D341Med (cell line): ENCODE measurements around the gene ARHGEF37.
"Not testable (repeated sequence)": the region's sequence is repeated elsewhere in the genome, so short reads cannot be mapped to it uniquely, and the experiment has no call there.

Experiments
- DNase-seq: peaks from one replicate; pipeline ENCODE4 v3.0.0; 2012; ENCODE audit warnings: low spot score

Gene ARHGEF37, protein sequence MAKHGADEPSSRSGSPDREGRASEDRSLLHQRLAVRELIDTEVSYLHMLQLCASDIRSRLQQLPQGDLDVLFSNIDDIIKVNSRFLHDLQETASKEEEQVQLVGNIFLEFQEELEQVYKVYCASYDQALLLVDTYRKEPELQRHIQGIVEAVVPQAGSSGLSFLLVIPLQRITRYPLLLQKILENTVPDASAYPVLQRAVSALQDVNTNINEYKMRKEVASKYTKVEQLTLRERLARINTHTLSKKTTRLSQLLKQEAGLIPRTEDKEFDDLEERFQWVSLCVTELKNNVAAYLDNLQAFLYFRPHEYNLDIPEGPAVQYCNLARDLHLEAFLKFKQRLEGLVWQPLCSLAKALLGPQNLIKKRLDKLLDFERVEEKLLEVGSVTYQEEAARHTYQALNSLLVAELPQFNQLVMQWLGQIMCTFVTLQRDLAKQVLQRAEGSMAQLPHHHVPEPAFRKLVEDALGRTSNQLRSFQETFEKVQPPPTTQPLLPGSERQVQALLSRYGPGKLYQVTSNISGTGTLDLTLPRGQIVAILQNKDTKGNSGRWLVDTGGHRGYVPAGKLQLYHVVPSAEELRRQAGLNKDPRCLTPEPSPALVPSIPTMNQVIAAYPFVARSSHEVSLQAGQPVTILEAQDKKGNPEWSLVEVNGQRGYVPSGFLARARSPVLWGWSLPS

DNA sequence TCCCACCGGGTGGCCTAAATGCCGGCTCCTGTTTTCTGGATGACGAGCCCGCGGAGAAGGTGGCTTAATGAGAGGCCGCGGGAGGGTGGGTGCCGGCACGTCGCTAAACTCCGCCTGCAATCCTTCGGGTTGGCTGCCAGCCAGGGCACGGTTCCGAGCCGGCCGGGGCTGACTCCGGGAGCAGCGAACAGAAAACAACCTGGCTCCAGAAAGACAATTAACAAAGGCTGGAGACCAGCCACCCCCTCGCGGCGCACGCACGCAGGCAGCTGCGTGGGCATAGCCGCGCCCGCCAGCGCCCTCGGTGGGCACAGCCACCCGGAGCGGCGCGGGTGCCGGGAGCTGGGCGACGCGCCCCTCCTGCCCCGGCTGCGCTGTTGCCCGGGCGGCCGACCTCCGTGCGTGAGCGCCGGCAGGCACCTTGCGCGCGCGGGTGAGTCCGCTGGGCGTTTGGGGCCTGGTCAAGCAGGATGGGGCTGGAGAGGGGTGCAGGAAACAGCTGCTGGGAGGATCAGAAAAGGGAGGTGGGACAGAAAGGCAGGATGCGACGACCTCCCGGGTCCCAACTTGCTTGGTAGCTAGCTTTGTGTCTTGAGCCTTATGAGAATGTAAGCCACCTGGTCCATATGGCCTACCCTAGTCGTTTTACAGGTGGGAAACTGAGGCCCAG lies at the start of gene ARHGEF37:
TSS of gene ARHGEF37 (plus strand) at position 307 of the 670 bp plus-strand sequence. CDS start 16,272 bp downstream, outside the sequence.
- peak; percentile 76 for DNase-seq

DNA sequence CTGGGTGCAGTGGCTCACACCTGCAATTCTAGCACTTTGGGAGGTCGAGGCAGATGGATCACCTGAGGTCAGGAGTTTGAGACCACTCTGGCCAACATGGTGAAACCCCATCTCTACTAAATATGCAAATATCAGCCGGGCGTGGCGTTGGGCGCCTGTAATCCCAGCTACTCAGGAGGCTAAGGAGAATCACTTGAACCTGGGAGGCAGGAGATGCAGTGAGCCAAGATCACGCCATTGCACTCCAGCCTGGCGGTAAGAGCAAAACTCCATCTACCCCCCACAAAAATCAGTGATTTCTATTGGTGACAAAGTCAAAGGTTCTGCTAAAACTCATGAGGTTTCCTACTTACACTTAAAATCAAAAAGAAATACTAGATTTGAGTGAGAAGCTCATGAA lies 48.9 kb upstream of the ARHGEF37 start:
- DNase-seq, result no peak

DNA sequence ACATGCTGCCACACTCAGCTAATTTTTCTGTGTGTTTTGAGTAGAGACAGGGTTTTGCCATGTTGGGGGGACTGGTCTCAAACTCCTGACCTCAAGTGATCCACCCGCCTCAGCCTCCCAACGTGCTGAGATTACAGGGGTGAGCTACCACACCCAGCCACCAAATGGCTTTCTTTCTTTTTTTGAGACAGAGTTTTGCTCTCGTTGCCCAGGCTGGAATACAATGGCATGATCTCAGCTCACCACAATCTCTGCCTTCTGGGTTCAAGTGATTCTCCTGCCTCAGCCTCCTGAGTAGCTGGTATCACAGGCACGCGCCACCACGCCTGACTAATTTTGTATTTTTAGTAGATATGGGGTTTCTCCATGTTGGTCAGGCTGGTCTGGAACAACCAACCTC lies 45.5 kb upstream of the ARHGEF37 start:
- not testable (repeated sequence) for DNase-seq

DNA sequence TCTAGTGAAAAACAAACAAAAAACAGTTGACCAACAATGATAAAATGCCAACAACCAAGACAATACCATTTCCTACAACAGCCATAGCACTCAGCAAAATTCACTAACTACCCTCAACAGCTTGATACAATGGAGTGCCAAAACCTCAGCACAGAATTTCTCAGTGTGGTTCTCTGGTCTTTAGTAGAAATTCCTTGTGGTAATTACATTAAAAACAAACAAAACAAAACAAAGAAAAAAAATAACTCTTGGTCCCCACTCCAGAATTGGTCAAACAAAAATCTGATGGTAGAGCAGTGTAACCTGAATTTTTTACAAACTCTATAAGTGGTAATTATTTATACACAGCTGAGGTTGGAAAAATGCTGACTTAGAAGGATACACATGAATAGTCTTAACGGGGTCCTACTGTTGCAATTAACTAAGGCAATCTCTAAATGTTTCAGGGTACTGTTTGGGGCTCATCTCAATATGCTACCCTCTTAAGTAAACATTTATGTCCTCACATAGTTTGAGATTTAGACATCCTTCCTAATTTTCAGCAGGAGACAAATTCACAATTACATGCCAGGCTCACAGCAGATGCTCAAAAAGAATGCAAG lies 43.8 kb upstream of the ARHGEF37 start:
- no peak for DNase-seq

DNA sequence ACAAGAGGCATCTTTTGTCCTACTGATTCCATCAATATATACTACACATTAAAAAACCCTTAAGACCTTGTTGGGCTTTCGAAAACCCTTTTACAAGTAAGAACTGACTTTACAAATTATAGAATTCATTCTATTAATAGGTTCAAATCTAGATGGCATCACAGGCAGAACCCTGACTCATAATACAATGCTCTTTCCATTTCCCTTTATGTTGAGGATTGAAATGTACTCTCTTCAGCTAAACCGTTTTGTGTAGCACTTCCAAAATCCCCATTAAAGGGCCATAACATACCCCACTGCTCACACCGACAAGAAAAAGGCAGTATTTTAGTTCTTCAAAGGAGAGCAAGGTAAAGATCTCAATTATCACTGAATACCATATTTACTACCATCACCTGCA lies 41.2 kb upstream of the ARHGEF37 start:
- DNase-seq, result no peak

DNA sequence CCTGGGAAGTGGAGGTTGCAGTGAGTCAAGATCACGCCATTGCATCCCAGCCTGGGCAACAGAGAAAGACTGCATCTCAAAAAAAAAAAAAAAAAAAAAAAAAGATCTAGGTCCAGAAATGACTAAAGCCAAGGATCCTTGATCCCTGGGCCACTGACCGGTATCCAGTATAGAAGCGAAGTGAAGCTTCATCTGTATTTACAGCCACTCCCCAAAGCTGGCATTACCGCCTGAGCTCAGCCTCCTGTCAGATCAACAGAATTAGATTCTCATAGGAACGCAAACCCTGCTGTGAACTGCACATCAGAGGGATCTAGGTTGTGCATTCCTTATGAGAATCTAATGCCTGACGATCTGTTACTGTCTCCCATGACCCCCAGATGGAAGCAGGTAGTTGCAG lies 39.4 kb upstream of the ARHGEF37 start:
- DNase-seq, result no peak

DNA sequence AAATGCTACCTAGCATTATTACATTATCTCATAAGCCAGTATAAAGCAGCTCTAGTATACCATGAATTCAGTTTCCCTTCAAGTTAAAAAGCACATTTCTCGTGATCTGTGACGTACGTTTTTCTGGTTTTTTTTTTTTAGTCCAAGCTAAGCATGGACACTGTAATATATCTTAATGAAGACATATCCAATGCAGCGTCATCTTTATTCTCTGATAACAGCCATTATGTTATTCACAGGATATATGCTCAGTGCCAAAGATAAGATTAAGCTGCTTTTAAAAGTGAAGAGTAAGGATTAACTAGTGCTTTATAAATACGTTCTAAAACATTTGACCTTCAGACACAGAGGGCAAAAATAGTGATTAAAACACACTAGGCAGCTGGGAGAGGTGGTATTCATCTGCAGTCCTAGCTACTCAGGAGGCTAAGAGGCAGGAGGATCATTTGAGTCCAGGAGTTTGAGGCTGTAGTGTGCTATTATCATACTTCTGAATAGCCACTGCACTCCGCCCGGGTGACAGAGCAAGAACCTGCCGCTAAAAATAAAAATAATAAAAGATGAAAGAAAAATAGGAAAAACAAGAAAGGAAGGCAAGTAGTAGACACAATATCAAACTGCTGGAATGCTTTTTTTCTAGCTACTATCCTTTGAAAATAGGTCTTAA lies 37.8 kb upstream of the ARHGEF37 start:
- no peak for DNase-seq

DNA sequence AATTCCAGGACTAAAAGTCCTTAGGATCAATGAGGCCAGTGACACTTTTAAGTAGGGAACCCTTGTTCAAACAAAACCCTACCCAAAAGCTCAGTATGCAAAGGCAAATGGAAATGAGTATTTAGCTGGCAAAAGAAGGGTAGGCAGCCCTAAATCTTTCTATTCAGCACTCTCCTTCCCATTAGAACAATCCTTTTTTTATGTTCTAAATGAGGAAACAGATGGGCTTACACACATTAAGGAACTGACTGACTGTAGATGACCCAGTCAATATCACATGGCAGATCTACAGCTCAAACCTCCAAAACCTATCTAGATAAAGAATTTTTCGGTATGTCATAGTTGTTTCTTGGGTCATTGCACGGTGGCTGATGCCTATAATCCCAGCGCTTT lies 37.3 kb upstream of the ARHGEF37 start:
- DNase-seq, result no peak

DNA sequence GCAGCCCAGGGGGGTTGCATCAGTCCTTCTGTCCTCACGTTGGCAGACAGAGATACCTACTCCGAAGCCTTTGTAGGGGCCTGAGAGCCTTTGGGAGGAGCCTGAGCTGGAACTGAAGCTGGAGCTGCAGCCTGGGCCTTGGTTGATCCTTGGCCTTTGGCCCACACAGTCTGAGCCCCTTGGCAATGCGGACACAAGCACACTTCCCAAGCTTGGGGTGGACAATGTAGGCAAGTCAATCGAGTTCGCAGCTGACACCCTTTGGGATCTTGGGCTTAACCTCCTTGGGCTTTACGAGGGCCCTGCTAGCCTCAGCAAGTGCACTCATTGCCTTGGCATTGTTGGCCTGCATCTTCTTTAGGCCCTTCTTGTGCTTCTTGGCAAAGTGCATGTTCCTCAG lies 36.0 kb upstream of the ARHGEF37 start:
- DNase-seq, result no peak

DNA sequence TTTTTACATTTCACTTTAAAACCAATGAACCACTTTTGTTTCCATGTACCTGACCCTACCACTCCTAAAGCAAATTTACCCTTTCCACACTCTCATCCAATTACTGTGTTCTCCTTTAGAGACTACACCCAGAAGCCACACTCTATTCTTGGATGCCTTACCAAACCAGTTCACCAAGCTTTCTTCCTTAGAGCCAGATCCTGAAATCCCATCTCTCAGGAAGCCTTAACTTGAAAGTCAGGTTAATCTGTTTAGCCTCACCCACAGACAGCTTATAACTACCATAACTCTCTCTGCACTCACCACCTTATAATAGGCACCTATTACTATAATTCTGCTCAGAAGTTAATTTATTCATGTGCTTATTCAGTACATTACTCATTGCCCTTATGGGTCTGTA lies 34.3 kb upstream of the ARHGEF37 start:
- DNase-seq, result no peak

DNA sequence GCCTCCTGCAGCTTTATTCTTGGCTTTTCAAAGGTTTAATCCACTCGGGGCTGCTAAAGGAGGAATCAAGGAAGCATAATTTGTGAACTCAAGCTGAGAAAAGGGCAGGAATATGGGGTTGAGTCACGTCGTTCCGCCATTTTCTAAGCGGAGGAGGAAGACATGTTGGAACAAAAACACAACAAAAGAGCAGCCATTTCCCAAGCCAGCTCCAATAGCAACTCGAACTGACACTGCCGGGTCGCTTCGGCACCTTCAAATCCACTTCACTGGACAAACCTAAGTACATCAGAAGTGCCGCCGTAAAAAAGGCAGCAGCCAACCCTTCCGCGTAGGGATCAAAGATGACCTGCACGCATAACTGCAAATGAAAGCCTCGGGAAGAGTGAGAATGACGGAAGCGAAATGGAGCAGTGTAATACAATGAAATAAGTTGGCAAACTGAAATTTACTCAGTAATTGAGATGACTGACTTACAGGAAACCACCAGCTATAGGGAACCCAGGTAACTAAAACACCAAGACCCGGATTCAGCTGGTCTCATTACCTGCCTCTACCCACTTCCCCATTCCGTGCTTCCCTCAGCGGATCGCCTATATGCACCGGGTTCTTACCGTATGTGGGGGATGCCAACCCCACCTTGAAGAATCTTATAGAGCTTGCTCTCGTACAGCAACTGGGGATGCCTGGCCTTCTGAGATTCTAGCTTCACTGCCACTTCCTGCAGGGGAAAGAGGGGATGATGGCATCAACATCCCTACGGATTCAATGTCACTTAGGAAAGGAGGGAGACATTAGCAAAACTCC lies 31.6 kb upstream of the ARHGEF37 start:
- peak; percentile 45 for DNase-seq

DNA sequence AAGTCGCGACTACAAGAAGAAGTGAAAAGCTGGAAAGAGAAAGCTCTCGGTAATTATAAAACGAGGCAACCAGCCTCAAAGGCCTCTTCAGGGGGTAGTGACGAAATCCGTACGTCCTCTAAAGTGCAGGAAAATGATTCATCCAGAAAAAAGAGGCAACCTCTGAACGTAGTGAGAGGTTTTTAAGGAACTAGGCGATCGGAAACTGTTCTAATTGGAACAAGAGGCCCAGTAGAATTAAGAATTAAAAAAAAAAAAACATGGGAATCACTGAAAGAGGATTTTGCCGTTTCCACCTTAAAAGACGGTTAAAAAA lies 31.1 kb upstream of the ARHGEF37 start:
- DNase-seq, result no peak

DNA sequence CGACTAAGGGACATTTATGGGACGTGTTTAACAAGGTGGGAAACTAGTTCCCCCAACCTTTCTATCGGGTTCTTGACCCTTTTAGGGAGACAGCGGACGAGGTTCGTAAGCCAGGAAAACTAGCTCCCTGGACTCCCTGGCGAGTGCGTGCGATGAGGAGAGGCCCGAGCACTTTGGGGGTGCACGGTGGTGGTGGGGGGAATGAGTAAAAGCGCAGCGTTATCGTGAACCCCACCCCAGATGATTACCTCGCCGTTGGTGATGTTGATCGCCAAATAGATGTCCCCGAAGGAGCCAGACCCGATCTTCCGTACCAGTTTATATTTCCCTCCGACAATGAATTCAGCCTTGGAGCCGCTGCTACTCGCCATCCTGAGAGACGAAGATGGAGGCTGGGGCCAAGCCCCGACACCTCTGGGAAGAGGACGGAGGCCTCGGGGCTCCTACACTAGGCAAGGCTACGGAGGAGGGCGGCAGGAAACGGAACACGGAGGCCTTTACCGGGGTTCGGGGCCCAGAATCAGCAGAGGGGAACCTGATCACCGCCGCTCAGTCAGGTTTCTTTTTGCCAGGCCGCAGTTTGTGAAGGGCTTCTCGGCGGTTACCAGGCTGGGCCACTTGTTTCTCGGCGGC lies 30.6 kb upstream of the ARHGEF37 start:
- peak; percentile 21 for DNase-seq

DNA sequence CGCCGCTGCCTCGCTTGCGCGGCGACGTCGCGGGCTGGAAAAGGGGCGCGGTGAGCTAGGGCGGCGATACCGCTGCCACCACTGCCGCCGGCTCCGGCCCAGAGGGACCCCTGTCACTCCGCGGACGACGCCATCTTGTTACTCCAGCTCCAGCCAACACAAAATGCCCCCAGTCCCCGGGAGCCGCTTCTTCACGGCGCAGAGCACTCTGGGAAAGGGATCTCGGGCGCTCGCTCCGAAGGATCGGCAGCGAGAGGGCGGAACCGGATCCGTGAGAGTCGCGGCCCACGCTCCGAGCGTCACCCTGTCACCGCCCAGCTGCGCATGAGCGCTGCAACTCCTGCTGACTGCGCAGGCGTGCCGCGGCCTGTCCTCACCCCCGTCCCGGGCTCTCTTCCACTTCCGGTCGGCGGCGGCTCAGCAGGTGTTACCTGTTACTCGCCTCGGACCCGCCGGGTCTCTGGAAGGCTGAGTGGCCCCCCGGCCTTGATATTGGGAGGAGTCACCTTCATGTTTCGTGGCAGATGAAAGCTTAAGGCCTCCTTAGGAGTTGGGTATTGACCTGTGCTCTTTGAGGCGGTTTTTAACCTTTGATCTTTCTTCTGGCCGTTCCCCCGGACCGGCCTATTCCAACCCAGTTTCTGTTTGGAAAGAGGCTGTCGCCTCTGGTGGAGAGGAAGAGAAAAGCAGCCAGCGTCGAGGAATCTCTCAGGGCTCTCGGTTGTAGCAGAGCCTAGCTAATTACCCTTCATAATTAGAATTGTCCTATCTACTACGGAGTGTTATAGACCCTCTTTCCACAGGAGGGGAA lies 29.9 kb upstream of the ARHGEF37 start, which contains the start of gene CSNK1A1:
TSS of gene CSNK1A1 (minus strand) at position 213 of the 811 bp plus-strand sequence. CDS start 475 bp downstream, outside the sequence.
- DNase-seq, result peak; percentile 99

DNA sequence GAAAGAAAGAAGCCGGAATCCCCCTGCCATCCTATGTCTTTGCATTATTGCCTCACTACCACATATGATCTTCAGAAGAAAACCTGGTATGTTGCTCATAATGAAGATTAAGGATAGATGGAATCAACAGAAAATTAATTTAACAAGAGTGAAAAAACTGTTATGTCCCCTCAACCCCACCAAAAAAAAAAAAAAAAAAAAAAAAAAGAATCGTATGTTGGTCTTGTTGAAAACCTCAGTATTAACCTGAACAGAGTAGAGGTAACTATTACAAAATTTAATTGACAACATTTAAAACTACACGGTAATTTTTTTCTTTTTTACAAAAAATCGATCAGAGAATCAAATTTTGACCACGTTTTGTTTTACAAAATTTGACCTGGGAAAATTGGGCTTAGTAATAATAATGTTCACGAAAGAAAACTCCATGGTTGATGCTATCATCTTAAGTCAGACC lies 29.2 kb upstream of the ARHGEF37 start:
- no peak for DNase-seq

DNA sequence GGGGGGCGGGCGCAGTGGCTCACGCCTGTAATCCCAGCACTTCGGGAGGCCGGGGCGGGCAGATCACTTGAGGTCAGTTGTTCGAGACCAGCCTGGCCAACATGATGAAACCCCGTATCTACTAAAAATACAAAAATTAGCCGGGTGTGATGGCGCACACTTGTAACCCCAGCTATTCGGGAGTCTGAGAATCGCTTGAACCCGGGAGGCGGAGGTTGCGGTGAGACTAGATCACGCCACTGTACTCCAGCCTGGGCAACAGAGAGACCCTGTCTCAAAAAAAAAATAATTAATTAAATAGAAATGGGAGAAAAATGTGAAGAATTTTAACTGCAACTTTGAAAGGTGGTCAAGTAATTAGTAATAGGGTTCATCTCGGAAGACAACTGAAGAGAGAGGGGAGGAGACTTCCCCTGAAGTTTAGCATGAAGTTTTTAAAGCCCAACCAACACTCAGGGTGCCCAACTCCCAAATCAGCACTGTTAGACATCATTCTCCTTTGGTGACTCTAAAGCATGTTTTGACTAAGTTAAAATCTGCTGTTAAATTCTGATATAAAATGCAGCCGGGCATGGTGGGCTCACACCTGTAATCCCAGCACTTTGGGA lies 28.6 kb upstream of the ARHGEF37 start:
- no peak for DNase-seq

DNA sequence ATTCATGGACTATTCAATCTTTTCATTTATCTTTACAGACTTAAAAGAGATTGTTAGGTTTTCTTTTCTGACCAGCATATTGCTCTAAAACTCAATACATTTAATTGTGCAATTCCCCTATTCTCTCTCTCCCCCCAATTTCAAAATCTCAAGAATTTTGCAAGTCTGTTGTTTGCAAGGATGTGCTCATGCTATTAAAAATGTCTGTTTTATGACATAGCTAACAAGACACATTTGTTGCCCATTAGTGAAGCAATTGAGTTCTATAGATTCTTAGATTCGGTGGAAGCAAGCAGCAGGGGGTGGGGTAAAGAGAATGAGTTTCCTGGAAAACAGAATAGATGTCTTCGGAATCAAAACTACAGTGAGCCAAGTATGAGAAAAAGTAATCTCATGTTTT lies 21.6 kb upstream of the ARHGEF37 start:
- DNase-seq, result no peak

DNA sequence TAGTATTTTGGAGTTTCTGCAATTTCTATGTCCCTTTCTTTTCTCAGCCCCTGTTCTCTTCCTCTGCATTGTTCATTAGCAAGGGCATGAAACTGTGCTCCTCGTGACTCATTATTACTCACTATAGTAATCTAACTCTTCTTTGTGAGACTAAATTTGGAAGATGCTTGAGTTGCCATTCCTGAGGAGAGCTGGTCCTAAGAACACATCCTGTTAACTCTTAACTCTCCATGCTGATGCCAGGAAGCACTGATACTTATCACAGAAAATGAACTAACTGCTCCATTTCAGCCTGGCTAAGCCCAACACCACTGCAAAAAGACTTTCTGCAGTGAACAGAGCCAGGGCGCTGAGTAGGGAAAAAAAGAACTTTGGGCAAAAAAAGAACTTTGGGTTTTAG lies 19.4 kb upstream of the ARHGEF37 start:
- no peak for DNase-seq

DNA sequence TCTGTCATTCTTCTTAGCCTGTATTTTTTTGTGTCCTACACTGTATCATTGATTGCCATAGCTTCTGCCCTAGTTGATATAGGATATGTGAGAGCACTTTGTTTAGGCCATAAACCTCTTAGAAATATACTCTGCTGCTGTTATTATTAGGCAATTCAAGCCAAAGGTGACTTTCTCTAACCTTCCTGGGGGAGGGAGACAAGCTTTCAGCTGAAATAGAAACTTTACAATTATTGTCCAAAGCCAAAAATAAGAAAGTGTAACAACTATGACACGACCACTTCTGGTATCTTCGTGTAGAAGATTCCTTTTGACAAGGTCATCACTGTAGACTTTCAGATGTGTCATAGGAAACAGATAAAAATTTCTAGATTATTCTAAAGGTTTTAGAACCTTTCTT lies 17.8 kb upstream of the ARHGEF37 start:
- DNase-seq, result no peak
